Thymus (tissue), 11 donors: ENCODE data around the gene TMEM40. TPM values are rescaled to one million over a fixed set of nuclear protein-coding genes. Genes with fewer than 3 reads are reported as not detected.
"Not testable (repeated sequence)": the region's sequence is repeated elsewhere in the genome, so short reads cannot be mapped to it uniquely, and the experiment has no call there.

Source experiments
- DNase-seq, 9 donors: peaks; one replicate each; pipeline ENCODE4 v3.0.0-alpha.2; 2013; ENCODE audit warnings: low spot score in 9 of 9, low read depth in 6 of 9, missing footprints in 1 of 9
- H3K27ac ChIP-seq, 2 donors: one replicate each; pipeline ENCODE4 v1.5.1; 2013; ENCODE audit warnings: control low read depth in 1 of 2, low read depth in 1 of 2, low read length in 1 of 2, mild to moderate bottlenecking in 1 of 2, moderate library complexity in 1 of 2
- H3K27me3 ChIP-seq, 2 donors: one replicate each; pipeline ENCODE4 v1.5.1; 2013; ENCODE audit warnings: low read length in 1 of 2; ENCODE audit not compliant: control insufficient read depth in 2 of 2, insufficient read depth in 1 of 2
- H3K36me3 ChIP-seq, 2 donors: one replicate each; pipeline ENCODE4 v1.5.1; 2013; ENCODE audit warnings: low read length in 1 of 2, mild to moderate bottlenecking in 1 of 2, moderate library complexity in 1 of 2; ENCODE audit not compliant: control insufficient read depth in 2 of 2, insufficient read depth in 2 of 2
- H3K4me1 ChIP-seq, 2 donors: one replicate each; pipeline ENCODE4 v1.5.1; 2013; ENCODE audit warnings: low read length in 2 of 2; ENCODE audit not compliant: control insufficient read depth in 2 of 2, insufficient read depth in 2 of 2
- H3K4me3 ChIP-seq, 2 donors: one replicate each; pipeline ENCODE4 v1.5.1; 2013; ENCODE audit warnings: low read length in 2 of 2, control low read depth in 1 of 2, mild to moderate bottlenecking in 1 of 2
- H3K9me3 ChIP-seq, 2 donors: one replicate each; pipeline ENCODE4 v1.5.1; 2013; ENCODE audit warnings: low read length in 1 of 2, mild to moderate bottlenecking in 1 of 2; ENCODE audit not compliant: control insufficient read depth in 2 of 2, insufficient read depth in 1 of 2
- WGBS: extraction: QIAGEN DNeasy Blood & Tissue Kit; methylation state at CpG from one replicate; pipeline ENCODE4 v1.1.7; 2013; 5-methylcytosine and 5-hydroxymethylcytosine counted together
- polyA plus RNA-seq: library from polyadenylated mRNA; stranded (reverse); fragments of 200-250 nt; gene quantifications from one replicate; pipeline ENCODE4 v1.2.3, GENCODE V29; 2013
- total RNA-seq: library from RNA; stranded (reverse); fragments of 120-200 nt; gene quantifications from one replicate; pipeline ENCODE4 v1.2.4, GENCODE V29; 2013
- donor health status: healthy.

Gene TMEM40
- total and polyA plus RNA-seq, 2 donors, result 0.76 to 14.1 TPM

DNA sequence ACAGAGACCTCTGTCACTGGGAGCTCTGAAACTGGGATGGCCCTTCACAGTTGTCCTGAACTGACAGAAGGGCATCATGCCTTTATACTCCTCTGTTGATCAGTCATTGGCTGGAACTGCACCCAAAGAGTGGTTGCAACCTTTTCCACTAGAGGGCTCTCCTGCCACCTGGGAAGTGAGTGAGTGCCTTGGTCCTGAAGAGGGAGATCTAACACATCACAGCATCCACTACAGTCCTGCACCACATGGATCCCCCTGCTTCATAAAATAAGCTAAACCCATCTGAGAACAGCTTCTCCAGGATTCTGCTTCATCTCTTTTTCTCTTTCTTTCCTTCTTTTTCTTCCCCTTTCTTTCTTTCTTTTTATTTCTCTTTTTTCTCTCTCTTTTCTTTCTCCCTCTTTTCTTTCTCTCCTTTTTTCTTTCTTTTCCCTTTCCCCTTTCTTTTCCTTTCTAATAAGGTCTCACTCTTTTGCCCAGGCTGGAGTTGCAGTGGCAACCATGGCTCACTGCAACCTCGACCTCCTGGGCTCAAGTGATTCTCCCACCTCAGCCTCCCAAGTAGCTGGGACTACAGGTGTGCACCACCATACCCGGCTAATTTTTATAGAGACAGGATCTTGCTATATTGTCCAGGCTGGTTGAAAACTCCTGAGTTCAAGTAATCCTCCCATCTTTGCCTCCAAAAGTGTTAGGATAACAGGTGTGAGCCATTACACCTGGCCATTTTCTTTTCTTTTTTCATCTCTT lies 52.4 kb downstream of the TMEM40 start:
- Histone ChIP-seq H3K27ac (no peak overlapping the region), H3K9me3 (no peaks in the 10 kb centered on the region), H3K36me3 (no peaks in the 10 kb centered on the region), H3K4me3 (no peak overlapping the region), H3K4me1 (no peaks in the 10 kb centered on the region), H3K27me3 (no peaks in the 10 kb centered on the region)
- 90% methylated on average over 2 of the region's 2 CpGs for WGBS
- peak; percentile 6 to 76 (median 41) for DNase-seq

GRCh38 chr3:12705981-12706380 lies 53.1 kb downstream of the TMEM40 start:
- Histone ChIP-seq H3K36me3 (no peaks in the 10 kb centered on the region), H3K4me3 (no peak overlapping the region), H3K27ac (no peak overlapping the region), H3K9me3 (no peaks in the 10 kb centered on the region), H3K4me1 (no peaks in the 10 kb centered on the region), H3K27me3 (no peaks in the 10 kb centered on the region)
- 89% methylated on average over 1 of the region's 1 CpG for WGBS
- DNase-seq, result no peak

DNA sequence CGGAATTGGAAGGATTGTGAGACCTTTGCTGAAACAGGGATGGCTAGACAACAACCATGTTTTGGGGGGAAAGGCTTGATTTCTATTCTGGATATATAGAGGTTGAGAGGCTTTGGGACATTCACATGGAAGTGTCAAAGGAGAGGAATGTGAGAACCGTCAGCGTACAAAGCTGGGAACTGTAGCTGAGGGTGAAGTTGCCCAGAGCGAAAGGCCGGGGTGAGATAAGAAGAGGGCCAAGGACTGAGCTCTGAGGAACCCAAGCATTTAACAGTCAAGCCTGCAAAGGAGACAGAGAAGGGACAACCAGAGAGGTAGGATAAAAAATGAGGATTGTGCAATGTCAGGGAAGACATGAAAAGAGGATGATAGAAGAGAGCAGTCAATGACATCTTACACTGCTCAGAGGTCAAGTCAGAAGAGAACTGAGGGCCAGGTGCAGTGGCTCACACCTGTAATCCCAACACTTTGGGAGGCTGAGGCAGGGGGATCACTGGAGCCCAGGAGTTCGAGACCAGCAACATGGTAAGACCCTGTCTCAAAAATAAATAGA lies 53.6 kb downstream of the TMEM40 start:
- H3K36me3 ChIP-seq, result no peaks in the 10 kb centered on the region
- no peak for DNase-seq
- 96% methylated on average over 6 of the region's 6 CpGs for WGBS
- no peak overlapping the region for H3K27ac ChIP-seq
- H3K27me3 ChIP-seq, result no peaks in the 10 kb centered on the region
- no peak overlapping the region for H3K4me3 ChIP-seq
- no peaks in the 10 kb centered on the region for H3K9me3 ChIP-seq
- no peaks in the 10 kb centered on the region for H3K4me1 ChIP-seq

DNA sequence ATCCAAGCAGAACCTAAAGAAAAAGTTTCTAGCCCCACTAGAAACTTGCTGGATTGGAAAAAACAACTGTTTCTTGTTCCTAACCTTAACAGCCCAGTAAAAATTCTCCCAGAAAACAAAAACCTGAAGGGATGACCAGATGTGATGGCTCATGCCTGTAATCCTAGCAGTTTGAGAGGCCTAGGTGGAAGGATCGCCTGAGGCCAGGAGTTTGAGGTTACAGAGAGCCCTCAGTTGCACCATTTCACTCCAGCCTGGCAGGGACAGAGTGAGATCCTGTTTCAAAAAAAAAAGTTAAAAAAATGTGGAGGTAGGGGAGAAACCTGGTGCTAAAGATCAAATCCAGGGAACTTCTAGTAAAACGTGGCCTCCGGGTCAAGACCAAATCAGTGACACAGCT lies 56.6 kb downstream of the TMEM40 start:
- Histone ChIP-seq H3K4me1 (no peaks in the 10 kb centered on the region), H3K36me3 (no peaks in the 10 kb centered on the region), H3K4me3 (no peak overlapping the region), H3K27ac (no peak overlapping the region), H3K27me3 (no peaks in the 10 kb centered on the region), H3K9me3 (no peaks in the 10 kb centered on the region)
- WGBS, result 95% methylated on average over 3 of the region's 3 CpGs
- no peak for DNase-seq

GRCh38 chr3:12701601-12702000 lies 57.5 kb downstream of the TMEM40 start:
- not testable (repeated sequence) for H3K9me3 ChIP-seq, DNase-seq, H3K27me3 ChIP-seq, H3K4me3 ChIP-seq, H3K4me1 ChIP-seq, H3K27ac ChIP-seq, H3K36me3 ChIP-seq
- WGBS, result 97% methylated on average over 10 of the region's 10 CpGs

DNA sequence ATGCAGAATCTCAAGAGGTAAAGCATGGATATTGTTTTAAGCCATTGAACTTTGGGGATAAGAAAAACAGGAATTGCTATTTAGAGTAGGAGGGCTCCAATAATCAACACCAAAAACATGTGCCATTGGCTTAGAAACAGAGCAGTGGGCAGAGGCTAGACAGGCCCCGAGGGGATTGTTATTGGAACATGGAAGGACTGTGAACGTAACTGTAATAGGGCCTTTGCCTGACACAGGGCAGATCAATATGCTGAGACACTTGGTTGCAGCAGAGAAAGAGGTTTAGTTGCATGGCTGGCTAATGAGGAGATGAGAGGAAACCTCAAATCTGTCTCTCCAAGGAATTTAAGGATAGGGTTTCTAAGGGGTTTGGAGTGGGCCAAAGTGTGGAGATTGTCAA lies 58.3 kb downstream of the TMEM40 start:
- no peaks in the 10 kb centered on the region for H3K4me1 ChIP-seq
- WGBS, result 96% methylated on average over 2 of the region's 2 CpGs

DNA sequence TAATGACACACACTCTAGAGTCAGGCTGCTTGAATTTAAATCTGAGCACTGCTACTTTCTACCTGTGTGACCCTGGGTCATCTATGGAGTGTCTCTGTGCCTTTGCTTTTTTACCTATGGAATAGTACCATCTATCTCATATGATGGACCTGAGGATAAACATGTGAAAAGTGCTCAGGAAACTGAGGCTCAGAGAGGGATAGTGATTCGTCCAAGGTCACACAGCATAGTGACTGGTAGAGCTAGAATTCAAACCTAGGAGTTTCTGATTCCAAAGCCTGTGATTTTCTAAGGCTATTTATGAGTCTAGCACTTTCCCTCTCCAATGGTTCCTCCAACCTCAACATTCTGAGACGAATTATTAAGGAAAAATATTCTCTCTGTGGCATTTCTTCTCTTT lies 63.1 kb downstream of the TMEM40 start:
- H3K27ac ChIP-seq, result no peak overlapping the region
- 89% methylated on average over 2 of the region's 2 CpGs for WGBS
- H3K27me3 ChIP-seq, result no peaks in the 10 kb centered on the region
- no peak for DNase-seq
- H3K36me3 ChIP-seq, result no peaks in the 10 kb centered on the region
- H3K4me1 ChIP-seq, result no peaks in the 10 kb centered on the region
- no peak overlapping the region for H3K4me3 ChIP-seq
- no peaks in the 10 kb centered on the region for H3K9me3 ChIP-seq

More for the DNA sequence above, 58.3 kb downstream of the TMEM40 start:
- Histone ChIP-seq H3K36me3 (no peaks in the 10 kb centered on the region), H3K27ac (no peak overlapping the region), H3K9me3 (no peaks in the 10 kb centered on the region), H3K4me3 (no peak overlapping the region), H3K27me3 (no peaks in the 10 kb centered on the region)
- DNase-seq, result no peak

GRCh38 chr3:12695112-12695511 lies 63.9 kb downstream of the TMEM40 start:
- no peak overlapping the region for H3K27ac ChIP-seq
- no peaks in the 10 kb centered on the region for H3K27me3 ChIP-seq
- H3K9me3 ChIP-seq, result no peaks in the 10 kb centered on the region
- no peaks in the 10 kb centered on the region for H3K36me3 ChIP-seq
- DNase-seq, result no peak
- no peaks in the 10 kb centered on the region for H3K4me1 ChIP-seq
- H3K4me3 ChIP-seq, result no peak overlapping the region
- WGBS, result 97% methylated on average over 3 of the region's 3 CpGs

GRCh38 chr3:12692444-12692843 lies 66.6 kb downstream of the TMEM40 start:
- no peaks in the 10 kb centered on the region for H3K9me3 ChIP-seq
- 96% methylated on average over 8 of the region's 8 CpGs for WGBS
- no peak for DNase-seq
- H3K4me3 ChIP-seq, result no peak overlapping the region
- no peak overlapping the region for H3K27ac ChIP-seq
- H3K27me3 ChIP-seq, result no peaks in the 10 kb centered on the region
- H3K36me3 ChIP-seq, result no peaks in the 10 kb centered on the region
- no peaks in the 10 kb centered on the region for H3K4me1 ChIP-seq
